Measurements from ENCODE around the gene F8. TPM values are rescaled to one million over a fixed set of nuclear protein-coding genes. Genes with fewer than 3 reads are reported as not detected.
"Not testable (repeated sequence)": the region's sequence is repeated elsewhere in the genome, so short reads cannot be mapped to it uniquely, and the experiment has no call there.

Gene F8
- total RNA-seq, 2 donors from 2014 or later: 5.5 to 6.0 TPM

- H3K9me3 ChIP-seq (ENCODE audit: control insufficient read depth, low read length): no peaks in the 10 kb centered on the region
- Mint-ChIP-seq H3K36me3 (ENCODE audit: low read depth) (peaks cover 2% of the 10 kb centered on the region), H3K4me3 (no peak overlapping the region), H3K4me1 (no peaks in the 10 kb centered on the region), H3K9me3 (peaks cover 56% of the 10 kb centered on the region), H3K27me3 (ENCODE audit: insufficient read depth) (no peaks in the 10 kb centered on the region), H3K27ac (no peak overlapping the region)
- DNase-seq: no peak
- no peaks in the 10 kb centered on the region for H3K4me1 ChIP-seq (ENCODE audit: control insufficient read depth, insufficient read depth, low read length)
- H3K36me3 ChIP-seq (ENCODE audit: control insufficient read depth, insufficient read depth, low read length): no peaks in the 10 kb centered on the region
- no peak overlapping the region for H3K27ac ChIP-seq (ENCODE audit: low read depth, low read length)
- no peak overlapping the region for H3K4me3 ChIP-seq (ENCODE audit: low read length)
- WGBS, 2 experiments (ENCODE audit: insufficient coverage in 1 of 2, insufficient read length in 1 of 2): 90% methylated on average over 3 of the region's 3 CpGs; no CpG with 5 or more reads in 1 of the 2 experiments
- H3K27me3 ChIP-seq (ENCODE audit: control insufficient read depth, insufficient read depth, low read length, poor library complexity, severe bottlenecking): no peaks in the 10 kb centered on the region
- H3K9ac ChIP-seq (ENCODE audit: extremely low read depth, low read length, poor library complexity, severe bottlenecking): no peak overlapping the region
- no peak for TF ChIP-seq CTCF (conservative IDR thresholded peaks at IDR 0.05)
These were observed 12.5 kb downstream of the F8 start for GRCh38 chrX:155009994-155010472.

- not testable (repeated sequence) for H3K36me3 Mint-ChIP-seq (ENCODE audit: low read depth); H3K27ac ChIP-seq (ENCODE audit: low read depth, low read length); H3K27me3 ChIP-seq (ENCODE audit: control insufficient read depth, insufficient read depth, low read length, poor library complexity, severe bottlenecking); H3K27me3 Mint-ChIP-seq (ENCODE audit: insufficient read depth); DNase-seq; H3K27ac Mint-ChIP-seq; H3K4me1 Mint-ChIP-seq; H3K9ac ChIP-seq (ENCODE audit: extremely low read depth, low read length, poor library complexity, severe bottlenecking); H3K9me3 ChIP-seq (ENCODE audit: control insufficient read depth, low read length); H3K4me3 Mint-ChIP-seq; H3K4me1 ChIP-seq (ENCODE audit: control insufficient read depth, insufficient read depth, low read length); H3K4me3 ChIP-seq (ENCODE audit: low read length); H3K36me3 ChIP-seq (ENCODE audit: control insufficient read depth, insufficient read depth, low read length)
- 98% methylated on average over 3 of the region's 12 CpGs; no CpG with 5 or more reads in 1 of the 2 experiments for WGBS, 2 experiments (ENCODE audit: insufficient coverage in 1 of 2, insufficient read length in 1 of 2)
- peaks cover 56% of the 10 kb centered on the region for H3K9me3 Mint-ChIP-seq
These were observed 13.9 kb downstream of the F8 start for GRCh38 chrX:155008578-155008977.

DNA sequence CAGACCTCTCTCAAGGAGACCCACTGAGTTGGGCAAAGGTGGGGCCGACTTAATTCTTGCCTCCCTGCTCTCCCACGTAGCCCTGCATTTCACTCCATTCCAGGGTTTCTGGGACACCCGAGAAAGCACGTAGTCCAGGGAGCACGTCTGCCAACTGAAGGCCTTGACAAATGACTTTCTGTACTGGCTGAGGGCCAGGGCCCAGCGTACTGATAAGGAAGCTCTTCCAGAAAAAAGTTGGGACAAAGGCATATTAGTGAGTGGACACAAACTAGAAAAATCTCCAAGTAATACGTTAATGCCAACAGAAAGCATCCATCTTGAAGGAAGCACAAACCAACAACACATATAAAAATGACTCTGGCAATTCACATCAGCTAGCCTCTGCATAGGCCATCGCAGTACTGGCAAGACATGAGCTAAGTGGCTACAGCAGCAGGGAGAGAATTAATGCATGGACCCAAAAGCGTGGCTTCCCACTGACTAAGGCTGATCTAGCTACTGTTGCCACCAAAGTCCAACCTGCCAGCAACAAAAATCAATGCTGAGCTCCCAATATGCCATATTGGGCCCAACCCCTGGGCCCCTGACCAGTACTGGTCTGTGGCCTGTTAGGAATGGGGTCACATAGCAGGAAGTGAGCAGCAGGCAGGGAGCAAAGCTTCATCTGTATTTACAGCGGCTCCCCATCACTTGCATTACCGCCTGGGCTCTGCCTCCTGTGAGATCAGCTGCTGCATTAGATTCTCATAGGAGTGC, 15.4 kb downstream of the F8 start:
- peaks cover 58% of the 10 kb centered on the region for H3K9me3 Mint-ChIP-seq
- H3K4me1 Mint-ChIP-seq: not testable (repeated sequence)
- 96% methylated on average over 6 of the region's 11 CpGs; no CpG with 5 or more reads in 1 of the 2 experiments for WGBS, 2 experiments (ENCODE audit: insufficient coverage in 1 of 2, insufficient read length in 1 of 2)

DNA sequence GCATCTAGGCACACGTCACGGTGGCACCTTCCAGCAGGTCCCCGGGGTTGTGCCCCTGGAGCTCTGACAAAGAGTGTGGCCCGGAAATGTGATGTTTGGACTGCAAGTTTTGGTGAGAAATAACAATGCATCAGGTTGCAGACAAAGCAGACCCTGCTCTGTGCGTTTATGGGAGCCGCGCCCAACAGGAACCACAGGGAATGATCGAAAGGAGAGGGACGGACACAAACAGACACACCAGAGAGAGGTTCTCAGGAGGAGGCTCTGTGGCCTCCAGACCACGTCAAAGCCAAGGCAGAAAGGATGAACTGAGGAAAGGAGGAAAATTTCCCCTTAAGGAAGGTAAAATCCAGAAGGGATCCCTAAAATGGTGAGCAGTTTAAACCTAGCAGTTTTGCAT, 16.1 kb downstream of the F8 start:
- H3K27me3 Mint-ChIP-seq (ENCODE audit: insufficient read depth); H3K4me1 Mint-ChIP-seq; H3K27ac Mint-ChIP-seq: not testable (repeated sequence)

More for the DNA sequence above, 15.4 kb downstream of the F8 start:
- H3K4me1 ChIP-seq (ENCODE audit: control insufficient read depth, insufficient read depth, low read length); H3K36me3 ChIP-seq (ENCODE audit: control insufficient read depth, insufficient read depth, low read length); H3K27ac ChIP-seq (ENCODE audit: low read depth, low read length); H3K4me3 Mint-ChIP-seq; H3K36me3 Mint-ChIP-seq (ENCODE audit: low read depth); H3K9me3 ChIP-seq (ENCODE audit: control insufficient read depth, low read length); DNase-seq; H3K27me3 ChIP-seq (ENCODE audit: control insufficient read depth, insufficient read depth, low read length, poor library complexity, severe bottlenecking); H3K27me3 Mint-ChIP-seq (ENCODE audit: insufficient read depth); H3K27ac Mint-ChIP-seq; H3K9ac ChIP-seq (ENCODE audit: extremely low read depth, low read length, poor library complexity, severe bottlenecking); H3K4me3 ChIP-seq (ENCODE audit: low read length): not testable (repeated sequence)

More for the DNA sequence above, 16.1 kb downstream of the F8 start:
- not testable (repeated sequence) for H3K27ac ChIP-seq (ENCODE audit: low read depth, low read length); H3K4me3 Mint-ChIP-seq; H3K9ac ChIP-seq (ENCODE audit: extremely low read depth, low read length, poor library complexity, severe bottlenecking); H3K27me3 ChIP-seq (ENCODE audit: control insufficient read depth, insufficient read depth, low read length, poor library complexity, severe bottlenecking); H3K4me3 ChIP-seq (ENCODE audit: low read length); H3K9me3 ChIP-seq (ENCODE audit: control insufficient read depth, low read length); H3K36me3 ChIP-seq (ENCODE audit: control insufficient read depth, insufficient read depth, low read length); H3K4me1 ChIP-seq (ENCODE audit: control insufficient read depth, insufficient read depth, low read length); DNase-seq; H3K36me3 Mint-ChIP-seq (ENCODE audit: low read depth)
- peaks cover 57% of the 10 kb centered on the region for H3K9me3 Mint-ChIP-seq
- no CpG with 5 or more reads among the region's 10 CpGs for WGBS, 2 experiments (ENCODE audit: insufficient coverage in 1 of 2, insufficient read length in 1 of 2)
